Spleen (tissue), 11 donors: ENCODE measurements around the gene PPIG. TPM values are rescaled to one million over a fixed set of nuclear protein-coding genes. Genes with fewer than 3 reads are reported as not detected.
"Not testable (repeated sequence)": the region's sequence is repeated elsewhere in the genome, so short reads cannot be mapped to it uniquely, and the experiment has no call there.

Source experiments
- DNase-seq: peaks from one replicate; pipeline ENCODE4 v3.0.0-alpha.2; 2020
- H3K27ac ChIP-seq, 8 donors: fragments of 200-600 bp; sonication (generic) in 7 of 8; 1 replicate in 4 of 8; 2 replicates in 4 of 8; pipeline versions ENCODE4 v1.5.0 to v1.8.0; 2016 to 2021; ENCODE audit warnings: inconsistent platforms in 4 of 8, mild to moderate bottlenecking in 4 of 8, moderate library complexity in 1 of 8
- H3K27me3 ChIP-seq, 7 donors: fragments of 200-600 bp; sonication (generic) in 6 of 7; replicated peaks in 1 of 7; 1 replicate in 4 of 7; 2 replicates in 3 of 7; pipeline versions ENCODE4 v1.5.0 to v1.8.0; 2016 to 2021; ENCODE audit warnings: inconsistent platforms in 3 of 7, mild to moderate bottlenecking in 1 of 7
- H3K36me3 ChIP-seq, 6 donors: fragments of 200-600 bp; sonication (generic) in 5 of 6; 1 replicate in 4 of 6; 2 replicates in 2 of 6; pipeline versions ENCODE4 v1.5.0 to v1.8.0; 2016 to 2021; ENCODE audit warnings: inconsistent platforms in 2 of 6
- H3K4me1 ChIP-seq, 6 donors: fragments of 200-600 bp; sonication (generic) in 5 of 6; 1 replicate in 3 of 6; 2 replicates in 3 of 6; pipeline versions ENCODE4 v1.5.0 to v1.8.0; 2016 to 2021; ENCODE audit warnings: inconsistent platforms in 3 of 6
- H3K4me3 ChIP-seq, 8 donors: fragments of 200-600 bp; sonication (generic) in 7 of 8; 1 replicate in 4 of 8; 2 replicates in 4 of 8; pipeline versions ENCODE4 v1.5.0 to v1.8.0; 2016 to 2021; ENCODE audit warnings: inconsistent platforms in 4 of 8, mild to moderate bottlenecking in 4 of 8, moderate library complexity in 2 of 8
- H3K9me3 ChIP-seq, 8 donors: fragments of 200-600 bp; sonication (generic) in 7 of 8; 1 replicate in 4 of 8; 2 replicates in 4 of 8; pipeline versions ENCODE4 v1.5.0 to v1.8.0; 2016 to 2021; ENCODE audit warnings: inconsistent platforms in 4 of 8
- POLR2A ChIP-seq, 3 donors: fragments of 450-650 bp; IDR thresholded peaks; one replicate each; pipeline ENCODE4 v1.5.1; 2017; ENCODE audit warnings: antibody characterized with exemption in 3 of 3, mild to moderate bottlenecking in 1 of 3
- POLR2AphosphoS5 ChIP-seq, 3 donors: sonication (generic); formaldehyde crosslinking; IDR thresholded peaks; one replicate each; pipeline ENCODE4 v1.5.1; 2017; ENCODE audit warnings: antibody characterized with exemption in 3 of 3
- WGBS, 5 donors: extraction: QIAGEN DNeasy Blood & Tissue Kit in 3 of 5; methylation state at CpG; one replicate each; pipeline versions ENCODE4 v1.1.5 to v1.1.7; 2013 to 2018; 5-methylcytosine and 5-hydroxymethylcytosine counted together
- intact Hi-C: fragments of 100-400 bp; cut with DNase I; formaldehyde crosslinking; loops from one replicate; pipeline ENCODE4 v1.15.0; 2023; ENCODE audit warnings: low total_unique reads
- polyA plus RNA-seq, 3 donors: library from polyadenylated mRNA; stranded (reverse); fragments of 200-250 nt; gene quantifications; one replicate each; pipeline ENCODE4 v1.2.1, GENCODE V29; 2013
- total RNA-seq, 7 donors: library from RNA; depleted of rRNA in 3 of 7; stranded (reverse); fragments of >200 nt in 3 of 7; fragmentation: NEBNext Ultra II Directional in 4 of 7; extraction: Animal tissue kit (Norgen Biotek cat#: 25700) in 4 of 7; gene quantifications; one replicate each; pipeline versions ENCODE4 v1.1.0 to v1.2.1, GENCODE V29; 2016 to 2021
- TF ChIP-seq, protein P1 (sequence below), 11 experiments: fragments of 200-600 bp in 7 of 11; fragments of 450-650 bp in 4 of 11; sonication (generic) in 4 of 11; IDR thresholded peaks in 8 of 11; conservative IDR thresholded peaks in 3 of 11; 1 replicate in 7 of 11; 2 replicates in 4 of 11; pipeline versions ENCODE4 v1.4.0 to v1.8.0; 2016 to 2021; ENCODE audit warnings: antibody characterized with exemption in 11 of 11, inconsistent platforms in 4 of 11, mild to moderate bottlenecking in 1 of 11
- donor health status: healthy with polysubstance abuse.
- donor health status: DM: no; HTN: no; CAD: no; lungs with moderate emphysema.
- donor health status: DM: no; HTN: no; CAD: no.
- donor health status: Bipolar disorder and iron deficiency.
- donor health status: healthy.
- donor health status: DM: no; HTN: no; CAD: no.
- donor health status: DM: yes; HTN: yes; CAD: no.

The PPIG gene
- total and polyA plus RNA-seq, 10 donors, result 32.5 to 72.7 (median 53.8) TPM

DNA sequence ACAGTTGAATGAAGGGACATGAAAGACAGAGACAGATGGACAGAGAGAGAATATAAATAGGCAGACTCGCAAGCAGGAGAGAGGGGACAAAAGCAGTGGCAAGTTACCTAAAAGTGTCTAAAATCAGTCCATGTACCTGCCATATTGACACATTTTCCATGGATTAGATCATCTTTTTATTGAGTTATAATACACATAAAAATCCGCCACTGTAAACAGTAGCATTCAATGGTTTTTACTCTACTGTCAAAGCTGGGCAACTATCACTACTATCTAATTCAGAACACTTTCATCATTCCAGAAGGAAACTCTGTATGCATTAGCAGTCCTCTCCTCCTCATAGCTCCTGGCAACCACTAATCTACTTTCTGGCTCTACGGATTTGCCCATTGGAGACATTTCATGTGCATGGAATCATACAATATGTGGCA lies 100.0 kb downstream of the PPIG start:
- intact Hi-C loops, result no loop called here
- no peaks in the 10 kb centered on the region for H3K36me3 ChIP-seq
- TF ChIP-seq, protein P1, sequence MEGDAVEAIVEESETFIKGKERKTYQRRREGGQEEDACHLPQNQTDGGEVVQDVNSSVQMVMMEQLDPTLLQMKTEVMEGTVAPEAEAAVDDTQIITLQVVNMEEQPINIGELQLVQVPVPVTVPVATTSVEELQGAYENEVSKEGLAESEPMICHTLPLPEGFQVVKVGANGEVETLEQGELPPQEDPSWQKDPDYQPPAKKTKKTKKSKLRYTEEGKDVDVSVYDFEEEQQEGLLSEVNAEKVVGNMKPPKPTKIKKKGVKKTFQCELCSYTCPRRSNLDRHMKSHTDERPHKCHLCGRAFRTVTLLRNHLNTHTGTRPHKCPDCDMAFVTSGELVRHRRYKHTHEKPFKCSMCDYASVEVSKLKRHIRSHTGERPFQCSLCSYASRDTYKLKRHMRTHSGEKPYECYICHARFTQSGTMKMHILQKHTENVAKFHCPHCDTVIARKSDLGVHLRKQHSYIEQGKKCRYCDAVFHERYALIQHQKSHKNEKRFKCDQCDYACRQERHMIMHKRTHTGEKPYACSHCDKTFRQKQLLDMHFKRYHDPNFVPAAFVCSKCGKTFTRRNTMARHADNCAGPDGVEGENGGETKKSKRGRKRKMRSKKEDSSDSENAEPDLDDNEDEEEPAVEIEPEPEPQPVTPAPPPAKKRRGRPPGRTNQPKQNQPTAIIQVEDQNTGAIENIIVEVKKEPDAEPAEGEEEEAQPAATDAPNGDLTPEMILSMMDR (IDR thresholded peaks at IDR 0.05 in 8 of 11, conservative IDR thresholded peaks at IDR 0.05 in 3 of 11), result no peak
- H3K4me1 ChIP-seq, result no peaks in the 10 kb centered on the region
- no peaks in the 10 kb centered on the region for H3K27me3 ChIP-seq
- peaks cover 0 to 18% (median under 1%) of the 10 kb centered on the region in 8 donors for H3K9me3 ChIP-seq
- 65 to 93% (median 82%) methylated on average over 3 of the region's 3 CpGs for WGBS, 5 donors
- no peak overlapping the region for H3K27ac ChIP-seq
- no peak for DNase-seq
- H3K4me3 ChIP-seq, result no peak overlapping the region

DNA sequence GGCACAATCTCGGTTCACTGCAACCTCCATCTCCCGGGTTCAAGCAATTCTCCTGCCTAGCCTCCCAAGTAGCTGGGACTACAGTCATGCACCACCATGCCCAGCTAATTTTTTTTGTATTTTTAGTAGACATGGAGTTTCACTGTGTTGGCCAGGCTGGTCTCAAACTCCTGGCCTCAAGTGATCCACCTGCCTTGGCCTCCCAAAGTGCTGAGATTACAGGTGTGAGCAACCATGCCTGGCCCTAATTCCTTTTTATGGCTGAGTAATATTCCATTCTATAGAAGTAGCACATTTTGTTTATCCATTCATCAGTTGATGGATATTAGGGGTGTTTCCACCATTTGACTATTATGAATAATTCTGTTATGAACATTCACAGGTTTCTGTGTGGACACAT lies 100.6 kb downstream of the PPIG start:
- H3K4me3 ChIP-seq, H3K36me3 ChIP-seq, H3K27ac ChIP-seq, DNase-seq, intact Hi-C loops, H3K27me3 ChIP-seq, H3K4me1 ChIP-seq: not testable (repeated sequence)
- peaks cover 0 to 24% (median 6%) of the 10 kb centered on the region in 8 donors for H3K9me3 ChIP-seq
- 88 to 95% (median 93%) methylated on average over 2 of the region's 2 CpGs for WGBS, 5 donors

DNA sequence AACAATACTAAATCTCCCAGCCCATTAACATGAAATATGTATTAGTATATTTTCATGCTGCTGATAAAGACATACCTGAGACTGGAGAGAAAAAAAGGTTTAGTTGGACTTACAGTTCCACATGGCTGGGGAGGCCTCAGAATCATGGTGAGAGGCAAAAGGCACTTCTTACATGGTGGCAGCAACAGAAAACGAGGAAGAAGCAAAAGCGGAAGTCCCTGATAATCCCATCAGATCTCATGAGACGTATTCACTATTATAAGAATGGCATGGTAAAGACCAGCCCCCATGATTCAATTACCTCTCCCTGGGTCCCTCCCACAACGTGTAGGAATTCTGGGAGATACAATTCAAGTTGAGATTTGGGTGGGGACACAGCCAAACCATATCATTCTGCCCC lies 102.7 kb downstream of the PPIG start:
- WGBS, 5 donors, result 77 to 90% (median 81%) methylated on average over 4 of the region's 4 CpGs
- H3K4me3 ChIP-seq, DNase-seq, H3K4me1 ChIP-seq, intact Hi-C loops, H3K27ac ChIP-seq, H3K36me3 ChIP-seq, H3K27me3 ChIP-seq: not testable (repeated sequence)
- H3K9me3 ChIP-seq, result peaks cover 0 to 41% (median 27%) of the 10 kb centered on the region in 8 donors

DNA sequence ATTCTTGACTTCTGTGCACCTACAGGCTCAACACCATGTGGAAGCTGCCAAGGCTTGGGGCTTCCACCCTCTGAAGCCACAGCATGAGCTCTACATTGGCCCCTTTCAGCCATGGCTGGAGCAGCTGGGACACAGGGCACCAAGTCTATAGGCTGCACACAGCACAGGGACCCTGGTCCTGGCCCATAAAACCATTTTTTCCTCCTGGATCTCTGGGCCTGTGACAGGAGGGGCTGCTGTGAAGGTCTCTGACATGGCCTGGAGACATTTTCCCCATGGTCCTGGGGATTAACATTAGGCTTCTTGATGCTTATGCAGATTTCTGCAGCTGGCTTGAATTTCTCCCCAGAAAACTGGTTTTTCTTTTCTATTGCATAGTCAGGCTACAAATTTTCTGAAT lies 103.8 kb downstream of the PPIG start:
- intact Hi-C loops, H3K27ac ChIP-seq, H3K27me3 ChIP-seq, H3K36me3 ChIP-seq, DNase-seq, H3K4me1 ChIP-seq, H3K4me3 ChIP-seq: not testable (repeated sequence)
- H3K9me3 ChIP-seq, result peaks cover 0 to 44% (median 28%) of the 10 kb centered on the region in 8 donors

DNA sequence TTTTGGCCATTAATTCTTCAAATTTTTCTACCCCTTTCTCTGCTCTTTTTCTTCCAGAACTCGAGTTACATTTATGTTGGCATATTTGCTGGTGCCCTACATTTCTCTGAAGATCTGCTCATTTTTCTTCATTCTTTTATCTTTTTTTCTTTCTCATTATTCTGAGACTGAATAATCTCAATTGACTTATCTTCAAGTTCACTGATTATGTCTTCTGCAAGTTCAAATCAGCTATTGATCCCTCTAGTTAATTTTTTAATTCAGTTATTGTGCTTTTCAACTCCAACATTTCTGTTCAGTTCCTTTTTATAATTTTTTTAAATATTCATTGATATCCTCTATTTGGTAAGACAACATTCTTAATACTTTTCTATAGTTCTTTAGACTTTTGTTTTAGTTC lies 106.8 kb downstream of the PPIG start:
- Histone ChIP-seq H3K36me3 (no peaks in the 10 kb centered on the region), H3K4me3 (no peak overlapping the region), H3K4me1 (peaks cover 0 to 25% (median 18%) of the 10 kb centered on the region in 6 donors), H3K9me3 (peaks cover 0 to 44% (median 28%) of the 10 kb centered on the region in 8 donors), H3K27me3 (no peaks in the 10 kb centered on the region), H3K27ac (no peak overlapping the region)
- intact Hi-C loops, result no loop called here
- TF ChIP-seq, protein P1 (IDR thresholded peaks at IDR 0.05 in 8 of 11, conservative IDR thresholded peaks at IDR 0.05 in 3 of 11), result no peak
- TF ChIP-seq POLR2A (IDR thresholded peaks at IDR 0.05) (no peak), POLR2AphosphoS5 (IDR thresholded peaks at IDR 0.05) (no peak)
- 63 to 86% (median 79%) methylated on average over 1 of the region's 1 CpG for WGBS, 5 donors
- DNase-seq, result no peak

Other genes with a start within 250 kb of the PPIG start
- not detected for gene LRP2, start 221.8 kb upstream of the PPIG start, total RNA-seq
- gene LRP2, start 221.8 kb upstream of the PPIG start, polyA plus RNA-seq, result not detected
- 10 to 100 TPM in 1 of 7 donors, 1 to 10 TPM in 6; 4.3 to 11.4 (median 8.3) TPM for gene BBS5, start 104.9 kb upstream of the PPIG start, total RNA-seq
- gene BBS5, start 104.9 kb upstream of the PPIG start, polyA plus RNA-seq, result 1 to 10 TPM; 2.9 to 4.1 (median 3.4) TPM
- 1 to 10 TPM in 3 of 7 donors, under 1 TPM in 4; 0.30 to 1.0 (median 0.69) TPM for gene KLHL41, start 74.6 kb upstream of the PPIG start, total RNA-seq
- gene KLHL41, start 74.6 kb upstream of the PPIG start, polyA plus RNA-seq, result under 1 TPM; 0.52 to 0.72 (median 0.67) TPM
- gene FASTKD1, start 10.5 kb upstream of the PPIG start, total RNA-seq, result 10 to 100 TPM; 21.2 to 43.9 (median 28.6) TPM
- 10 to 100 TPM; 28.7 to 42.5 (median 42.1) TPM for gene FASTKD1, start 10.5 kb upstream of the PPIG start, polyA plus RNA-seq
- not detected for gene CFAP210, start 110.1 kb downstream of the PPIG start, total RNA-seq
- under 1 TPM in 2 of 3 donors, not detected in 1; 0.09 to 0.15 TPM for gene CFAP210, start 110.1 kb downstream of the PPIG start, polyA plus RNA-seq
- gene PHOSPHO2, start 110.1 kb downstream of the PPIG start, total RNA-seq, result 1 to 10 TPM; 3.4 to 6.9 (median 4.4) TPM
- gene PHOSPHO2, start 110.1 kb downstream of the PPIG start, polyA plus RNA-seq, result 1 to 10 TPM; 1.2 to 2.3 (median 2.1) TPM
- 1 to 10 TPM; 1.4 to 3.3 (median 2.1) TPM for gene KLHL23, start 149.5 kb downstream of the PPIG start, total RNA-seq
- 1 to 10 TPM in 1 of 3 donors, under 1 TPM in 2; 0.48 to 1.4 (median 0.86) TPM for gene KLHL23, start 149.5 kb downstream of the PPIG start, polyA plus RNA-seq
- 100 to 1,000 TPM in 1 of 7 donors, 10 to 100 TPM in 6; 55.1 to 103 (median 73.2) TPM for gene SSB, start 214.5 kb downstream of the PPIG start, total RNA-seq
- gene SSB, start 214.5 kb downstream of the PPIG start, polyA plus RNA-seq, result 10 to 100 TPM; 71.9 to 94.2 (median 80.6) TPM
- 10 to 100 TPM; 24.4 to 38.5 (median 31.9) TPM for gene METTL5, start 240.6 kb downstream of the PPIG start, total RNA-seq
- 10 to 100 TPM; 46.8 to 57.0 (median 49.4) TPM for gene METTL5, start 240.6 kb downstream of the PPIG start, polyA plus RNA-seq
- gene UBR3, start 243.1 kb downstream of the PPIG start, total RNA-seq, result 100 to 1,000 TPM in 1 of 7 donors, 10 to 100 TPM in 6; 40.3 to 119 (median 62.4) TPM
- 10 to 100 TPM in 1 of 3 donors, 1 to 10 TPM in 2; 7.2 to 10.5 (median 7.9) TPM for gene UBR3, start 243.1 kb downstream of the PPIG start, polyA plus RNA-seq